Stomach (tissue), 4 donors: ENCODE data around the gene EGFL7.

Experiments
- EP300 ChIP-seq: sonication (generic); formaldehyde crosslinking; IDR thresholded peaks from one replicate; pipeline ENCODE4 v1.6.1; 2017; ENCODE audit warnings: antibody characterized with exemption
- TF ChIP-seq, protein P1 (sequence below), 7 experiments: fragments of 450-650 bp in 4 of 7; fragments of 200-600 bp in 3 of 7; sonication (generic) in 3 of 7; IDR thresholded peaks; one replicate each; pipeline ENCODE4 v1.5.1; 2016 to 2019; ENCODE audit warnings: antibody characterized with exemption in 7 of 7, control low read depth in 2 of 7, mild to moderate bottlenecking in 1 of 7

DNA sequence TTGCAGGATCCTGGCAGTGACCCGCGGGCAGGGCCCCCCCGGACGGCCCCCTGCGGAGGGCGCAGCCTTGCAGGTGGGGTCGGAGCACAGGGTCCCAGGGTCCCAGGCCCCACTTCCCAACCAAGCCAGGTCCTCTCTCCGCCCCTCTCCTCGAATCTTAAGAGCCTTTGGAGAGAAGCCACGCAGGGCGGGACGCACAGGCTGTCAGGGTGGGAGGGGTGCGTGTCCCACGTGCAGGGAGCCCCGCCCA, 18.4 kb upstream of the EGFL7 start:
- no peak for TF ChIP-seq EP300
- TF ChIP-seq, protein P1, sequence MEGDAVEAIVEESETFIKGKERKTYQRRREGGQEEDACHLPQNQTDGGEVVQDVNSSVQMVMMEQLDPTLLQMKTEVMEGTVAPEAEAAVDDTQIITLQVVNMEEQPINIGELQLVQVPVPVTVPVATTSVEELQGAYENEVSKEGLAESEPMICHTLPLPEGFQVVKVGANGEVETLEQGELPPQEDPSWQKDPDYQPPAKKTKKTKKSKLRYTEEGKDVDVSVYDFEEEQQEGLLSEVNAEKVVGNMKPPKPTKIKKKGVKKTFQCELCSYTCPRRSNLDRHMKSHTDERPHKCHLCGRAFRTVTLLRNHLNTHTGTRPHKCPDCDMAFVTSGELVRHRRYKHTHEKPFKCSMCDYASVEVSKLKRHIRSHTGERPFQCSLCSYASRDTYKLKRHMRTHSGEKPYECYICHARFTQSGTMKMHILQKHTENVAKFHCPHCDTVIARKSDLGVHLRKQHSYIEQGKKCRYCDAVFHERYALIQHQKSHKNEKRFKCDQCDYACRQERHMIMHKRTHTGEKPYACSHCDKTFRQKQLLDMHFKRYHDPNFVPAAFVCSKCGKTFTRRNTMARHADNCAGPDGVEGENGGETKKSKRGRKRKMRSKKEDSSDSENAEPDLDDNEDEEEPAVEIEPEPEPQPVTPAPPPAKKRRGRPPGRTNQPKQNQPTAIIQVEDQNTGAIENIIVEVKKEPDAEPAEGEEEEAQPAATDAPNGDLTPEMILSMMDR (IDR thresholded peaks at IDR 0.05), result no peak
